NCI-H1436 treated with DMSO at 0.1 percent for 48 hours (cell line): Measurements from ENCODE around the gene NCKAP5.

Experiments
- DNase-seq: peaks from one replicate; lab custom pipeline; 2025; lab: John Stamatoyannopoulos, UW

The NCKAP5 gene

DNA sequence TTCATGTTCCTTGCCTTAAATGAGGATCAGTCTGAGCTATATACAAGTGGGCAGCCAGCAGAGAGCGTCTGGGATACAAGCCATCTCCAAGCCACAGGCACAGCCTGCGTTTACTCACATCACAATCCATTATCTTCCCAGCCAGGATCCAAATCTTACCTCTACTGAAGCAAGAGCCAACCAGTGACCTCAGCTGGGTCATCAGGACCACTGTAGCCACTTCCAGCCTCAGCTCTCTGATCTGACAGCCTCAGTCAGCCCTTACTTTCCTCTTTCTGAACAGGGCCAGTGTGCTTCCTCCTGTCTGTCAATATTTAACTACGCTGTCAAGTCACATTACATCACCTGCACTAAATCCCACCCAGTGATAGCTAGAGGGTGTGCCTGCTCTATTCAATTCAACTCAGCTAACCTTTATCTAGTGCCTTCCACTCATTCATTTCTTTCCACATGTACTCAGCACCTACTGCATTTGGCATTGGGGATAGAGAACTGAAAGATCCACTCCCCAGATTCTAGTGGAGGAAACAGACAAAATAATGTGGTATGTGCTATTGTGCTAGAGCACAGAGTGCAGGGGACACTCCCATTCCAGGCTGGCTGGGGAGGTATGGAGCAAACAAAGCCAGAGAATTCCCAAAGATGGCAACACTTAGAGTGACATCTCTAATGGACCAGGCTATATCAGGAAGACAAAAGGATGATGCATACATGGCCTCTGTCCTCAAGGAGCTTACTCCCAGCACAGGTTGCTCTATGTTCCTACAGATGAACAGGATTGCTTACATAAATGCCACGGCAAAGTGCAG is 146.5 kb downstream of the NCKAP5 start:
- DNase-seq: no peak

DNA sequence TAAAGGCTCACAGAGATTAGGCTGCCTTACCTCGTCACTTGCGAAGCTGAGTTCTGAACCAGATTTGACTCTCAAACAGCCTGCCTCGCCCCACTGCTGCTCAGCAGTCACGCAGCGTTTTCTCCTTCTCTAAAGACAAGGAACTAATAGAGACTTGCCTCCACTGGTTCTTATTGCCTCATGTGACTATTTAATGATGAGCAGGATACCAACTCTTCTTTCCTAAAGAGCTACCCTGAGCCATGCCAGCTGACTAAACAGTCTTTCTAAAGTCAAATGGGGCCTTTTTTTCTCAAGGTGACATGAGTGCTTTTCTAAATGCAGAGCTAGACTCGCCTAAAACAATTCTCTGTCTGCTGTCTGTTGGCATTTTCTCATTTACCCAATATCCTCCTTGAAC is 147.5 kb downstream of the NCKAP5 start:
- no peak for DNase-seq

DNA sequence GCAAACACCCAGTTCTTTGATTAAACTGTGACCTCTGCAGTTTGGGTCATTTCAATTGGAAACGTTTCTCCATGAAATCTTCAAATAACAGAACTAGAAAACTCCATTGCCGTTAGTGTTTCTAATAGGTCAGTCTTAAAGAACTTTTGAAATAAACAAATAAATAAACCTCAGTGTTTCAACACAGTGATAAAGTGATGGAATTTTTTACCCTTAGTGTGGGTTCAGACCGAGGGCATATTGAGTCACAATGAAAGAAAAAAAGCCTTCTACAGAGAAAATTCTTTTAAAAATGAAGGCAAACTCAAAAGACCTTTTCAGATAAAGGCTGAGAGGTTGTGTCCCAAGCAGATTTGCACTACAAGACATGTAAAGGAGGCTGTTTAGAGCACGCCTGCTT is 149.6 kb downstream of the NCKAP5 start:
- DNase-seq: no peak

DNA sequence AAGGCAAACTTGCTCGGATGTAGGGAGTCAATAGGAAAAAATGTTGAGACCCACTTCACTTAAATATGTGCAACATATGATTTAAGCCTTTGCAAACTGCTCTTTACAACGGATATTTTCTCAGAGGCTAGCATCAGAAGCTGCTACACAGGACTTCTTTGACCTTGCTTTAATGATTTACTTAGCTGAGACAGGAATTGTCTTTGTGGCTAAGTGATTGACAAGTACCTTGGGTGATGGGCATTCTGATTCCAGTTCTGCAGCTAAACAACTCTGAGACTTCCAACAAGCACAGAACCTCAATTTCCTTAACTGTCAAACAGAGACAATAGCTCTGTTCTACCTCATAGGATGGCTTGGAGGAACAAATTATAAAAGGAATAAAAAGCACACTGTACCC is 150.2 kb downstream of the NCKAP5 start:
- no peak for DNase-seq

DNA sequence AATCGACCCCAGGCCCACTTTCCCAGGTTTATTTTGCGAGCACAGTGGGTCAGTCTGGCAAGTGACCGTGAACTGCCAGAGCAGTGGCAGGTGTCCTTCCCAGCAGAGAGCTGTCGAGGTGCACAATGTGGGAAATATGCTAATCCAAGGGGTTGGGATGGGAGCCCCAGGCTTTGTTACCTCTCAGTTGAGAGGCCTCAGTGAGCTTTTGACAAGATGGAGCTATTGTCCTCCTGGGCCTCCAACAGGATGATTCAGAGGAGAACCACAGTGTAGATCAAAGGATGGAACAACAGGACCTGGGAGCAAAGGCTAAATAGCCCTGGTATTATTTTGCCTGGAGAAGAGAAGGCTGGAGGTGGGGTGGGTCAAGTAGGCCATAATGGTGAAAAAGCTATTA is 150.8 kb downstream of the NCKAP5 start:
- no peak for DNase-seq

DNA sequence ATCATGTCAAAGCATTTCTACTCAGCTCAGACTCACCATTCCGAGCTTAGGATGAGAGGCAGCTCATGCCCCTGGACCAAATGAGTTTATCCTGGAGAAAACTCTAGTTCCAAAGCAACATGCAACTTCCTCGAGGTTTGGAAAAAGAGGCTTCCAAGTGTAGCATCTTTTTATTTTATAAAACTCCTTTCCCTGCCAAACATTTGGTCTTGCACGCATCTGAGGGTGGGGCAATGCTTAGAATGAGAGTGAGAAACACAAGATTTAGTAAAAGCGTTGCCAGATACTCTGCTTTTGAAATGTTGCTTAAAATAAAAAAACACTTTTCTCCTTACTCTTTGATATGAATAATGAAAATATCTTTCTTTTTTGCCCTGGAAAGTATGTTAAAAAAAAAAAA is 151.5 kb downstream of the NCKAP5 start:
- DNase-seq: no peak

DNA sequence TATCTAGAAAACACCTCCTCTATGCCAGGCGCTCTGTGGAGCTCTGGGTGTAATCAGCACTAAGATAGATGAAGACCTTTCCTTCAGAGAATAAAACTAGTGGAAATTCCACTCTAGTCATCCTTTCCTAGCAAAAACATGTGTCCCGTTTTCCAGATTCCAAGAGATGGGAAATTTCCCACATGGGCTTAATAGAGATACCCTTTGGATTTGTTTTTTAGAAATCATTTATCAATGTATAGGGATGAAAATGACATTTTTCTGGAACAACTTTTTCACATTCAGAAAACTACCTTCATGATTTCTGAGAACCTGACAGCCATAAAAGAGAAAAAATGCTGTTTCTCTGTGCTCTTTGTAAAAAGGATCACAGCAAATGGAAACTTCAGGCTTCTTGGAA is 152.1 kb downstream of the NCKAP5 start:
- DNase-seq: no peak

DNA sequence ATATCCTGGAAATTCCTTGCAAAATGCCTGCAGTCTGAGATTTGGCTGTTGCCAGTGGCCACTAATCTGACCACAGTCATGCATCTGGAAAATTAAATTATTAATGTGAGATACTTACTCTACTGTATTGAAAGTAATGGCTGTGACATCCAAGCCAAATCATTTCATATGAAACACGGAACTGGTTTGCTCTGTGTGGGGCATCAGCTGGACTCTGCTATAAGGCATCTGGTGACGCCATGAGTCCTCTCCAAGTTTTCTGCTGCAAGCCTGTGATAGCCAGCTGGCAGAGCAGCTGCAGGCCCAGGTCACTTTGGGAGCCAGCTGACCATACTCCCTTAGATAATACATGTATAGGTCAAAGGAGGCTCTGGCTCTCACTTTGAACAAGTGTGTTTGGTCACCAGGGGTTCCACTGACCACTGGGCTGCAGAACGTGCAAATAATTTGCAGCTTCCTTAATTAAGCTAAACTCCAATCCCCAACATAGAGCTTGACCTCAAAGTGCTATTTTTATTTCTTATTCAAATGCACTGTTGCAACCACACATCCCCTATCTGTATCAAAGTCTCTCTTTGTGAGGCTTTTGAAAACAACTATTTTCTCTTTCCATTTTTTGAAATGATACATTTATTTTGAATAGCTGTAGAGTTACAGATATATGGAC is 152.9 kb downstream of the NCKAP5 start:
- DNase-seq: no peak

DNA sequence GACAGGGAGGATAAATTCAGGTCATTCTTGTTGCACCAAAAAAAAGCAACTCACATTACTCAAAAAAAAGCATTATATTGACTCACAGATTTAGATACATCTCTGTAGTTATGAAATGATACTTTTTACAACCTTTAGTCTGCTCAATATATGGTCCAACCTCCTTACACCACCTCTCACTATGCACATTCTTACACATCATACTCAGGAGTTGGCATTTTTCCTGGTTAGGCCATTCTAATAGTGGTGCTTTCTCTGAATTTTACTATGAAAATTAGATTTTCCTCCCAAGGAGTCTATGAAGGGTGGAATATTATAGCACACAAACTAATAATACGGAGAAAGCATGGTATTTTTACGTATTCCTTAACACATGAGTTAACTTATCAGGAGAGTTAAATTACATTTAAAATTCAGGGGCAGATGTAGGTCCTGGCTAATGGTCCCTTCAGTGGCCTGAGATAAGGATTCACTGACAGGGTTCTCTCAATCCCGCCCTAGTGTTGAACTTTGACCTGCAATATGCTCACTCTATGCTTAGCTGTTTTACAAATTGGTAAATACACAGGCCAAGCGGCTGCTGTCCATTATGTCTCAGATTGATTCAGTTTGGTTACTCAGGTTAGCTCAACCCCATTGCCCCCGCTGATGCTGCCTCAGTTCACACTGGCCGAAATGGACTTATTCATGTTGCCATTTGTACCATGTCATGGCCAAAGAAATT is 153.6 kb downstream of the NCKAP5 start:
- no peak for DNase-seq

DNA sequence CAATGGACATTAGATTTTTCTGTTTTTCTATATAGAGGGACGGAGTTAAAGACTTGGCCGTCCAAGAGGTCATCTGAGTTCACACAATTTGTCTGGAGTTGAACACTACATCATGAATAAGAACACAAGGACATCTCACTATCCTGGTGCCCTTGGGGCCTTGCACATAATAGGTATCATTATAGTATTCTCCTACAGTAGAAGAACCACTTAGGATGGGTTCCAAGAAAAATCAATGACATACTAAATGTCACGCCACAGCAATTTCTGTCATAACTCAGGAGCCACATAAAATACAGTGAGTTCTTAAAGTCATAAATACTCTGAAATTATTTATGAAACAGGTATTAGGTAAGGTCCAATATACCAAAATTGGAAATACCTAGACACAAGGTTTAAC is 154.4 kb downstream of the NCKAP5 start:
- DNase-seq: no peak

DNA sequence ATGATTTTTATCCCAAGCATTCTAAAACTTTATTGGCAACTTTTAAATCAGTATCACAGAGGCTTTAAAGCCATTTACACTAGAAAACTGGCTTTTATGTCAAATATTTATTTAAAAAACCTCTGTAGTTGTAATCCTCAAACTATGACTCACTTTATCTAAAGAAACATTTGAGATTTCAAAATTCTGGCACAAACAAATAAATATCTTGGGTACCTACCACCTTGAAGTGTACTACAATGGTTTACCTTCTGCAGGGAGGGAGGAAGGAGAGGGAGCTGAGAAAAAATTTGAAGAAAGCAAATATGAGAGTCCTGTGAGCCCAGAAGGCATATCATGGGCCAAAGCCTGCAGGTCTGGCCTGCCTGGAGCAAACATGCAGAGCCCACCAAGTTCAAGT is 155.6 kb downstream of the NCKAP5 start:
- DNase-seq: no peak

DNA sequence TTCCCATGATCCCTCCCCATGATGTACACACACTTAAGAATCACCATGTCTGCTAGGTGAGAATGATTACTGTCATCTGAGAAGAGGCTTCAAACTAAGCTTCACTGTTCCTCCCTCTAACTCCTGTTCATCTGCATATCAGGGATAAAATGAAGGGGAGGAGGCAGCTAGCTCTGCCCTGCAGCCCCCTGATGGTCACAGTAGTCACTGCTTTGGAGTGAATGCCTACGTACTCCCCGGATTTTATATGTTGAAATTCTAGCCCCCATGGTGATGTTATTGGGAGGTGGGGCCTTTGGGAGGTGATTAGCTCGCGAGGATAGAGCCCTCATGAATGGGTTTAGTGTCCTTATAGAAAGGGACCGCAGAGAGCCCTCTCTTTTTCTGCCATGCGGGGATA is 156.4 kb downstream of the NCKAP5 start:
- no peak for DNase-seq

DNA sequence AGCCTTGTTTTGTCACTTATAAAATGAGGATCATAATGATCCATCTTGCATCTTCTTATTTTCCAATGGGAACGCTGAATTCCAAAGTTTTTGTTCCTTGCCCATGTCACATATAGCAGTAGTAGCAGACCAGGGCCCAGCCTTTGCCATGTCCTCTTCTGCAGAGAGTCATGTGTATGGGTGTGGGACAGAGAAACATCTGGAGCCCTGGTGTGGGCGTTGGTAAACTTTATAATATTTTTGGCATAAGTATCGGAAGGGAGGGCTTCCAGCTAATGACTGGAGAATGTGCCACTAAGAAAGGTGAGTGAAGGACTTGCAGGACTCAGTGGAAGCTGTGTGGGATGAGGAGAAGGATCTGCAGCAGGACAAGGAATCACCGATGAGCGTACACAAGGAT is 157.2 kb downstream of the NCKAP5 start:
- no peak for DNase-seq

DNA sequence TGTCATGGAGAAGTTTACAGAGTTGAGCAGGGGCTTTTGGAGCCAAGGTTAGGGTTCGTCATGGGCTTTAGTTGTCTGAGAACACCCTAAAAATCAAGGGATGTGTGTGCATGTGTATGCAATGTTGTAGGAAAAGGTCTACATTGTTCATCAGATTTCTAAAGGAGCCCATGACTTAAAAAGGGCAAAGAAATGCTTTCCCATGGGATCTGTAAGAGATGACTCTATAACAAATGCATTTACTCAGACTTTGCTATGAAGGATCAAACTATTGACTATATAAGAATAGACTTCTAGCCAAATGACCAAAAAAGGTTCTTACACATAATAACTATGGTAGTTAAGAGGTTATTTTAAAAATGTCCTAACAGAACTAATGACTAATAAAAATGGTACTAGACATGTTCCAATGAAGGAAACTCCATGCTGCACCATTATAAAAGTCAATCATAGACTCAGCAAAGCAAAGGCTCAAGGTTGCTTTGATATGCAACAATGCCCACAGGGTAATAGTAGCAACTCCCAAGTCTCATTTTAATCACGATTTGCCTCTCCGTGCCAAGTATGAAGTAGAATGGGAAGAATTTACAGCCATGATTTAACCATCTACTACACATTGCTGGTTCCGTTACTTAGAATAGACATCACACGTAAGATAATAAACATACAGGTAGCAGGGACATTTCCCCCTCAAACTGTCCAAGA is 158.5 kb downstream of the NCKAP5 start:
- no peak for DNase-seq

DNA sequence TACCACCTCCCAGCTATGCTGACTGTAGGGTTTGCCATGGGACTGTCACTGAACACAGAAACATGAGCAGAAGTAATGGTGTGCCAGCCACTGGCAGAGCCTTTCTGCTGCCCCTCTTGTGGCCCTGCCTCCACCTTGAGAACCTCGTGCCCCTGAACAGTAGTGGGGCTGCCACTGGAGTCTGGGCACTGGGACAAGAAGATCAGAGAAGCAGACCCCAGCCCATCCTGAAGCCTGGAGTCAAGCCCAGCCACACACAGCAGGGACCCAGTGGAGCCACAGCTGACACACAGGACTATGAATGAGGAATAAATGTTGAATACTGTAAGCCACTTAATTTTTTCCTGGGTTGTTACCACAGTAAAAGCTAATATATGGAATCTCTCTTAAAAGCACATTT is 159.6 kb downstream of the NCKAP5 start:
- DNase-seq: no peak

DNA sequence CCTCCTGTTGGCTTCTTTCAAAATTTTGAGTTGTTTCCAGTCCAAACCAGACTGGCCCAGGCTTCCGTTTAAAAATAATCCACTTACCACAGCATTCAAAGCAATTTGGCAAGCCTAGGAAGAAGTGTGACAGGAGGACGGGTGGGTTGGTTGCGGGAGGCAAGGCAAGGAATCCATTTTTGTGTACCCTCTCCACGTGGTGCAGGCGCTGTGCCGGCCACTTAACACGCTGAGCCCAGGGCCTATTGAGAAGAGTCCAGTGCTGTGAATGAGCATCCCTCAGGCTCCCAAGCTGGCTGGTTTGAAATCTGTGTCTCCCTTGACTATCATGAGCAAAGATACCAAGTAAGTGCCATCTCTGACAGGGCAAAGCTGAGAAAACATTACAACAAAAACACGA is 160.9 kb downstream of the NCKAP5 start:
- no peak for DNase-seq

DNA sequence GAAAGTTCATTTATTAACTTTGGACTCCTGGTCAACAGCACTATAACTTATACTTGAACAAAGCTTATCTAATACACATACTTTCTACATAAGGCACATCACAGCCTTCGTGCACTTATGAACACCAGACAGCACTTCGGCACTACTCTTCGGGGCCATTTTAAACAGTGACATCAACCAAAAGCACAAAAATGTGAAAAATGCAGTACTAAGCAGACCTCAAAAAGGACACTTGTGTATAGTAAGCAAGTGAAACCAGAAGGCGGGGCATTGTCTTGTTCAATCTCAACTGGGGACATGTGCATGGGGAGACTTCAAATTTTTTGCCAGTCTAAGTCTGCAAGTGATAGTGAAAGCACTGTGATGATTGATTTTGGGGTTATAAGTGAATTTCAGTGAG is 163.0 kb downstream of the NCKAP5 start:
- no peak for DNase-seq

DNA sequence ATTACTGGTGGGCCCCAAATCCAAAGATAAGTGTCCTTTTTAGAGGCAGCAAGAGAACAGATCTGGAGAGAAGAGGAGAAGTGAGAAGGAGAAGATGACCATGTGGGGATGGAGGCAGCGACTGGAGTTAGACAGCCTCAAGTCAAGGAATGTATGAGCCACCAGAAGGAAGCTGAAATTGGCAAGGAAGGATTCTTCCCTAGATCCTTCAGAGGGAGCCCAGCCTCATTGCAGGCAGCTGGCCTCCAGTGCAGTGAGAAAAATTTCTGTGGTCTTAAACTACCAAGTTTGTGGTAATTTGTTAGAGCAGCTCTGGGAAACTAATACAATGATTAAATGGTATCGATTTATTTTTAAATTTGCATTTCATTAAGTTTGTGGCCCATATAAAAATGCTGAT is 167.9 kb downstream of the NCKAP5 start:
- DNase-seq: no peak

DNA sequence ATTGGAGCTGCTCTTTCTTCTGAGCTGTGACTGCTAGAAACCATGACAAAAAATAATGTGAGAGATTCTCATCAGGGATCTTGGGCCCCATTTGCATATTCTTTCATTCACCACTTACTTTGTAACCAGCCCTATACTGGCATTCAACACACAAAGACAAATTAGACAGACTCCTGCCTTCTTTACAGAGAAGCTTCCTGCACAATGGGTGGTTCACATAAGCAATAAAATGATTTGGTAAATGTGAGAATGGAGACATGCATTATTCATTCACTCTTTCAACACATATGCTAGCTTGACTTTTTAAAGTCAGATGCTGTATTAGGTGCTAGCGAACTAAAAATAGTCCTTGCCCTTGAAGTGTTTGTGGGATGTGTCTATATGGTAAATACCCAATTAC is 174.4 kb downstream of the NCKAP5 start:
- DNase-seq: no peak

DNA sequence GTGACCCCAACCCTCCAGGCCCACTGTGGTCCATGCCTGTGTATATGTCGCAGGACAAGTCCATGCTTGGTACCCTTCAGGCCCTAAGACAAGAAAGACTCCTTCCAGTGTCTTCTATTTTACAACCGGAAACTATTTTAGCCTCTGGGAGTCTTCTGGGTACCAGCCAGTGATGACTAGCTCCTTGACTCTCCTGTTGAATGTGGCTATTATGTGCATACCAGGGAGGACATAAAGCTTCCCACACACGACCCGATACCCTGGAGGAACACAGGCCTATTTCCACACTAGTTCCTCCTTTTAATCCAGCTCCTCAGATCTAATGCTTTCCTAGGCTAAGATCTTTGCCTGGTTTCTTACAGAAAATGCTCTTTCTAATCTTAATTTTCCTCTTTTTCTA is 178.1 kb downstream of the NCKAP5 start:
- no peak for DNase-seq

DNA sequence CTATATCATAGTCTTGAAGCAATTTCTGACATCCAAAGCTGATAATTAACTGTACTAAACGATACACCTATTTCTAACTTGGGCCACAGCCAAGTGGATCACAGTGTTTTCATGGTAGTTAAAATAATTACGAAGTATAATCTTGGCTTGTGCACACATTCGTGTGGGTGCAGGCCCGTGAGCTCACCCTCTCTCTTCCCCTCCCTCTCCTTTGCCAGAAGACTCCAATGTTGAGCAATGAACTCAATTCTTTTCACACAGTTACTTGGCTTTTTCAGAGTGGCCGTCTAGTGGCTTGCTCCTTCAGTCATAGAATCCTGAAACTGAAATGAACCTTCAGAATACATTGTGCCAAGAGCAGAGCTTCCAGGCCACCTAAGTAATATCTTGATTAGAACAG is 178.7 kb downstream of the NCKAP5 start:
- DNase-seq: no peak

DNA sequence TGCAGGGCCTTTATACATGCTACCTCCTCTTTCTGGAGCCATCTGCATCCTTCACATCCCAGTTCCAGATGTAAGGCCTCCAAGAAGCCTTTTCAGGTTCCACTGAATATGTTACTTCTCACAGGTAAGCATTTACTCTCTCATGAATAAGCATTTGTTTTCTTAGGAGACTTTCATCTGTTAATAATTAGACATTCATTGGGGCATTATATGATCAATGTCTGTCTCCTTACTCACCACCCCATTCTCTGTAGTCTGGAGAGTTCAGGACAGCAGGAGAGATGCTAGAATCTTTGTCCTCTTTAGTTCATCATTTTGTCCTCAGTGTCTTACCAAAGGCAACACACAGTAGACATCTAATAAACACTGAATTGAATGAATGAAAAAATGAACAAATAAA is 185.7 kb downstream of the NCKAP5 start:
- no peak for DNase-seq

DNA sequence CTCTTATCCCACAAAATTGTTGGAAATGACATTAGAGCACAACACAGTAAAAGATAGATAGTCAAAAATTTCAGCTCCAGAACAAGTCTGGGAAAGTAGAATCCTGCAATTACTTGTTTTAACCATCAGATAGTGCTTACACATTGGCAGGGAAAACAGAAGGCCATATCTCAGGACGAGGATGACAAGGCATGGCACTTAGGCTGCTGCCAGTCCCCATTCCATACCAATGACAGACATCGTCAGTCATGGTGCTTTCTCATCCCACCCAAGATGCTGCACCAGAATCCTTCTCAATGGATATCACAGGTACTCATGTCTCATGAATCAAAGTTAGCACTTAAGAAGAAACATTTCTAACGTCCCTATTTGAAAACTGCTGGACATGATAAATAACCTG is 187.3 kb downstream of the NCKAP5 start:
- no peak for DNase-seq
